HepG2 (cell line): ENCODE measurements around the gene SUPT4H1. TPM values are rescaled to one million over a fixed set of nuclear protein-coding genes. Genes with fewer than 3 reads are reported as not detected.

Source experiments
- EZH2 ChIP-seq: conservative IDR thresholded peaks from 2 replicates; pipeline ENCODE4 v1.6.1; 2012; ENCODE audit warnings: mild to moderate bottlenecking, low read depth, low read length, moderate library complexity
- FOXA1 ChIP-seq, 2 experiments: fragments of 450-650 bp in 1 of 2; sonication (generic) in 1 of 2; formaldehyde crosslinking in 1 of 2; IDR thresholded peaks; 2 replicates each; pipeline versions ENCODE4 v1.4.0 to v1.6.1; 2016 to 2020; ENCODE audit warnings: missing genetic modification reagents in 1 of 2
- FOXK1 ChIP-seq: sonication (generic); formaldehyde crosslinking; IDR thresholded peaks from 2 replicates; pipeline ENCODE4 v1.4.0; 2020; ENCODE audit warnings: low read depth, missing genetic modification reagents, borderline replicate concordance
- GATAD1 ChIP-seq: IDR thresholded peaks from 2 replicates; pipeline ENCODE4 v1.6.1; 2016; ENCODE audit warnings: missing genetic modification reagents, missing compliant biosample characterization
- GFI1 ChIP-seq: sonication (generic); formaldehyde crosslinking; IDR thresholded peaks from 2 replicates; pipeline ENCODE4 v1.5.0; 2020; ENCODE audit warnings: missing genetic modification reagents, mild to moderate bottlenecking, borderline replicate concordance
- KLF16 ChIP-seq, 2 experiments: sonication (generic) in 1 of 2; formaldehyde crosslinking in 1 of 2; IDR thresholded peaks; 2 replicates each; pipeline versions ENCODE4 v1.6.1 to v1.8.0; 2016 to 2023; ENCODE audit warnings: missing genetic modification reagents in 2 of 2, missing compliant biosample characterization in 1 of 2
- KMT2B ChIP-seq: IDR thresholded peaks from 2 replicates; pipeline ENCODE4 v1.6.1; 2016; ENCODE audit warnings: missing genetic modification reagents, missing compliant biosample characterization
- LCORL ChIP-seq, 2 experiments: fragments of 450-650 bp in 1 of 2; sonication (generic) in 1 of 2; formaldehyde crosslinking in 1 of 2; IDR thresholded peaks; 2 replicates each; pipeline versions ENCODE4 v1.5.0 to v1.6.1; 2017 to 2020; ENCODE audit warnings: antibody characterized with exemption in 1 of 2, missing genetic modification reagents in 1 of 2
- MBD4 ChIP-seq: IDR thresholded peaks from 2 replicates; pipeline ENCODE4 v1.6.1; 2012; ENCODE audit warnings: low read length, inconsistent platforms, borderline replicate concordance
- MTA1 ChIP-seq: sonication (generic); formaldehyde crosslinking; IDR thresholded peaks from 2 replicates; pipeline ENCODE4 v1.4.0; 2020; ENCODE audit warnings: missing genetic modification reagents, mild to moderate bottlenecking, borderline replicate concordance
- NAIF1 ChIP-seq: sonication (generic); formaldehyde crosslinking; IDR thresholded peaks from 2 replicates; pipeline ENCODE4 v1.5.0; 2020; ENCODE audit warnings: mild to moderate bottlenecking, missing genetic modification reagents, borderline replicate concordance
- NCOA1 ChIP-seq: sonication (generic); formaldehyde crosslinking; IDR thresholded peaks from 2 replicates; pipeline ENCODE4 v1.9.0; 2021; ENCODE audit warnings: missing genetic modification reagents
- PHB2 ChIP-seq: fragments of 450-650 bp; IDR thresholded peaks from 2 replicates; pipeline ENCODE4 v1.6.1; 2018; ENCODE audit not compliant: partially characterized antibody
- PRDM4 ChIP-seq: sonication (generic); formaldehyde crosslinking; IDR thresholded peaks from 2 replicates; pipeline ENCODE4 v1.9.0; 2021; ENCODE audit warnings: missing genetic modification reagents, borderline replicate concordance
- REL ChIP-seq: sonication (generic); formaldehyde crosslinking; conservative IDR thresholded peaks from 2 replicates; pipeline ENCODE4 v1.8.0; 2022; ENCODE audit warnings: mild to moderate bottlenecking, missing genetic modification reagents, moderate library complexity
- RFXANK ChIP-seq: IDR thresholded peaks from 2 replicates; pipeline ENCODE4 v1.6.1; 2016
- RXRB ChIP-seq: IDR thresholded peaks from 2 replicates; pipeline ENCODE4 v1.6.1; 2016; ENCODE audit warnings: borderline replicate concordance, missing genetic modification reagents, missing compliant biosample characterization
- SIX4 ChIP-seq: sonication (generic); formaldehyde crosslinking; IDR thresholded peaks from 2 replicates; pipeline ENCODE4 v1.4.0; 2020; ENCODE audit warnings: missing genetic modification reagents
- SP5 ChIP-seq: IDR thresholded peaks from 2 replicates; pipeline ENCODE4 v1.6.1; 2016; ENCODE audit warnings: low read depth, borderline replicate concordance
- ZNF143 ChIP-seq: sonication (generic); formaldehyde crosslinking; IDR thresholded peaks from 2 replicates; pipeline ENCODE4 v1.4.0; 2020; ENCODE audit warnings: missing genetic modification reagents
- ZNF367 ChIP-seq: sonication (generic); formaldehyde crosslinking; IDR thresholded peaks from 2 replicates; pipeline ENCODE4 v1.4.0; 2020; ENCODE audit warnings: missing genetic modification reagents, borderline replicate concordance
- ZNF414 ChIP-seq: sonication (generic); formaldehyde crosslinking; IDR thresholded peaks from 2 replicates; pipeline ENCODE4 v1.5.0; 2020; ENCODE audit warnings: missing genetic modification reagents
- polyA plus RNA-seq, 8 experiments: library from polyadenylated mRNA; depleted of rRNA in 3 of 8; stranded (reverse) in 7 of 8; unstranded in 1 of 8; fragments of >200 nt; fragmentation: Illumina TruSeq in 4 of 8; extraction: Trizol in 4 of 8; gene quantifications; 2 replicates each; pipeline versions ENCODE4 v1.2.1 to v1.2.3, GENCODE V29; 2011 to 2016; ENCODE audit warnings: low read depth in 4 of 8, missing spikeins in 1 of 8, mixed read lengths in 1 of 8; ENCODE audit not compliant: insufficient read depth in 1 of 8
- total RNA-seq, 5 experiments: library from RNA; depleted of rRNA; stranded (reverse); fragments of >200 nt; fragmentation: Illumina TruSeq; extraction: Trizol; gene quantifications; 2 replicates each; pipeline ENCODE4 v1.2.3, GENCODE V29; 2016; ENCODE audit warnings: low read depth in 1 of 5
- TF ChIP-seq, protein P1 (sequence below): sonication (generic); formaldehyde crosslinking; IDR thresholded peaks from 2 replicates; pipeline ENCODE4 v1.4.0; 2020; ENCODE audit warnings: missing genetic modification reagents, borderline replicate concordance

Gene SUPT4H1
- total and polyA plus RNA-seq, 2 of the 13 experiments (the other 11 are each of a cell fraction or from before 2014, with no cell fraction given): 155 to 244 TPM

- TF ChIP-seq ZNF414 (CRISPR knock-in tag) (peak; percentile 99), KMT2B (CRISPR knock-in tag) (peak; percentile 82), NCOA1 (CRISPR knock-in tag) (peak; percentile 99), RXRB (CRISPR knock-in tag) (peak; percentile 98), FOXK1 (CRISPR knock-in tag) (peak; percentile 98), KLF16 (CRISPR knock-in tag; IDR thresholded peaks at IDR 0.05) (peak in 1 of 2 experiments; percentile 99; a peak in 2 of 4 replicates), ZNF143 (CRISPR knock-in tag) (peak; percentile 72), SP5 (CRISPR knock-in tag) (peak; percentile 99), FOXA1 (IDR thresholded peaks at IDR 0.05) (peak; percentile 96), FOXA1 (CRISPR knock-in tag; IDR thresholded peaks at IDR 0.05) (peak; percentile 100), EZH2 (no peak), RFXANK (peak; percentile 71; the same call in 1 of the 2 replicates), NAIF1 (CRISPR knock-in tag) (peak; percentile 67; the same call in 1 of the 2 replicates), MTA1 (CRISPR knock-in tag) (peak; percentile 98), GFI1 (CRISPR knock-in tag) (peak; percentile 96), ZNF367 (CRISPR knock-in tag) (no peak), PRDM4 (CRISPR knock-in tag) (0 out of 2 replicates have a peak, but pooled peaks have one; percentile 46), GATAD1 (peak; percentile 78), SIX4 (CRISPR knock-in tag) (peak; percentile 88), MBD4 (peak; percentile 99), LCORL (IDR thresholded peaks at IDR 0.05) (peak; percentile 73), LCORL (CRISPR knock-in tag; IDR thresholded peaks at IDR 0.05) (peak; percentile 98), PHB2 (no peak), REL (CRISPR knock-in tag) (peak; percentile 55; the same call in 1 of the 2 replicates)
- TF ChIP-seq, protein P1, sequence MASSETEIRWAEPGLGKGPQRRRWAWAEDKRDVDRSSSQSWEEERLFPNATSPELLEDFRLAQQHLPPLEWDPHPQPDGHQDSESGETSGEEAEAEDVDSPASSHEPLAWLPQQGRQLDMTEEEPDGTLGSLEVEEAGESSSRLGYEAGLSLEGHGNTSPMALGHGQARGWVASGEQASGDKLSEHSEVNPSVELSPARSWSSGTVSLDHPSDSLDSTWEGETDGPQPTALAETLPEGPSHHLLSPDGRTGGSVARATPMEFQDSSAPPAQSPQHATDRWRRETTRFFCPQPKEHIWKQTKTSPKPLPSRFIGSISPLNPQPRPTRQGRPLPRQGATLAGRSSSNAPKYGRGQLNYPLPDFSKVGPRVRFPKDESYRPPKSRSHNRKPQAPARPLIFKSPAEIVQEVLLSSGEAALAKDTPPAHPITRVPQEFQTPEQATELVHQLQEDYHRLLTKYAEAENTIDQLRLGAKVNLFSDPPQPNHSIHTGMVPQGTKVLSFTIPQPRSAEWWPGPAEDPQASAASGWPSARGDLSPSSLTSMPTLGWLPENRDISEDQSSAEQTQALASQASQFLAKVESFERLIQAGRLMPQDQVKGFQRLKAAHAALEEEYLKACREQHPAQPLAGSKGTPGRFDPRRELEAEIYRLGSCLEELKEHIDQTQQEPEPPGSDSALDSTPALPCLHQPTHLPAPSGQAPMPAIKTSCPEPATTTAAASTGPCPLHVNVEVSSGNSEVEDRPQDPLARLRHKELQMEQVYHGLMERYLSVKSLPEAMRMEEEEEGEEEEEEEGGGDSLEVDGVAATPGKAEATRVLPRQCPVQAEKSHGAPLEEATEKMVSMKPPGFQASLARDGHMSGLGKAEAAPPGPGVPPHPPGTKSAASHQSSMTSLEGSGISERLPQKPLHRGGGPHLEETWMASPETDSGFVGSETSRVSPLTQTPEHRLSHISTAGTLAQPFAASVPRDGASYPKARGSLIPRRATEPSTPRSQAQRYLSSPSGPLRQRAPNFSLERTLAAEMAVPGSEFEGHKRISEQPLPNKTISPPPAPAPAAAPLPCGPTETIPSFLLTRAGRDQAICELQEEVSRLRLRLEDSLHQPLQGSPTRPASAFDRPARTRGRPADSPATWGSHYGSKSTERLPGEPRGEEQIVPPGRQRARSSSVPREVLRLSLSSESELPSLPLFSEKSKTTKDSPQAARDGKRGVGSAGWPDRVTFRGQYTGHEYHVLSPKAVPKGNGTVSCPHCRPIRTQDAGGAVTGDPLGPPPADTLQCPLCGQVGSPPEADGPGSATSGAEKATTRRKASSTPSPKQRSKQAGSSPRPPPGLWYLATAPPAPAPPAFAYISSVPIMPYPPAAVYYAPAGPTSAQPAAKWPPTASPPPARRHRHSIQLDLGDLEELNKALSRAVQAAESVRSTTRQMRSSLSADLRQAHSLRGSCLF (CRISPR knock-in tag): no peak
Observed at GRCh38 chr17:58391302-58391984, 39.4 kb upstream of the SUPT4H1 start (continued).
